Natural killer cell (primary cell): ENCODE results near the gene NSMCE1. TPM values are rescaled to one million over a fixed set of nuclear protein-coding genes. Genes with fewer than 3 reads are reported as not detected.
A peak's percentile ranks its signal among the peaks of the same experiment; 100 is the strongest.

ENCODE experiments used
- ATAC-seq, 3 donors: fragments of 150-1000 bp in 2 of 3; fragments of 200-7000 bp in 1 of 3; cut with Tn5 transposase; 1 replicate in 1 of 3; 2 replicates in 2 of 3; pipeline ENCODE4 v1.10.0; 2021; ENCODE audit warnings: mild to moderate bottlenecking in 2 of 3, moderate library complexity in 2 of 3
- DNase-seq, 2 donors: peaks; one replicate each; pipeline versions ENCODE4 v3.0.0 to v3.0.0-alpha.2; 2013 to 2021; ENCODE audit warnings: mixed read lengths in 1 of 2
- H3K27ac ChIP-seq: one replicate; pipeline ENCODE4 v1.5.1; 2013; ENCODE audit warnings: mild to moderate bottlenecking, low read length
- H3K27me3 ChIP-seq: one replicate; pipeline ENCODE4 v1.6.1; 2013; ENCODE audit warnings: low read length; ENCODE audit not compliant: control insufficient read depth, insufficient read depth
- H3K36me3 ChIP-seq: one replicate; pipeline ENCODE4 v1.6.1; 2013; ENCODE audit warnings: low read length; ENCODE audit not compliant: control insufficient read depth, insufficient read depth
- H3K4me1 ChIP-seq: one replicate; pipeline ENCODE4 v1.6.1; 2013; ENCODE audit warnings: low read length; ENCODE audit not compliant: control insufficient read depth, insufficient read depth
- H3K4me3 ChIP-seq: one replicate; pipeline ENCODE4 v1.5.1; 2013; ENCODE audit warnings: low read length
- H3K9me3 ChIP-seq: one replicate; pipeline ENCODE4 v1.6.1; 2013; ENCODE audit warnings: low read length; ENCODE audit not compliant: control insufficient read depth, insufficient read depth
- H3K27ac Mint-ChIP-seq, 2 donors: one replicate each; pipeline ENCODE4 v1.8.0; 2022; ENCODE audit warnings: mild to moderate bottlenecking in 2 of 2, mixed read lengths in 2 of 2, moderate library complexity in 1 of 2
- H3K27me3 Mint-ChIP-seq, 2 donors: one replicate each; pipeline ENCODE4 v1.8.0; 2022; ENCODE audit warnings: low read depth in 2 of 2, mixed read lengths in 2 of 2
- H3K36me3 Mint-ChIP-seq: one replicate; pipeline ENCODE4 v1.8.0; 2022; ENCODE audit warnings: mixed read lengths
- H3K4me1 Mint-ChIP-seq, 2 donors: one replicate each; pipeline ENCODE4 v1.8.0; 2022; ENCODE audit warnings: mixed read lengths in 2 of 2
- H3K4me3 Mint-ChIP-seq: one replicate; pipeline ENCODE4 v1.8.0; 2022; ENCODE audit warnings: mild to moderate bottlenecking, moderate library complexity, mixed read lengths
- H3K9me3 Mint-ChIP-seq, 2 donors: one replicate each; pipeline ENCODE4 v1.8.0; 2022; ENCODE audit warnings: mixed read lengths in 2 of 2
- CTCF ChIP-seq: fragments of 200-600 bp; IDR thresholded peaks from one replicate; pipeline ENCODE4 v1.8.0; 2022; ENCODE audit warnings: antibody characterized with exemption
- WGBS: methylation state at CpG from one replicate; pipeline ENCODE4 v1.1.7; 2013; ENCODE audit warnings: missing lambda C conversion rate; ENCODE audit not compliant: insufficient coverage; 5-methylcytosine and 5-hydroxymethylcytosine counted together
- intact Hi-C: fragments of 100-400 bp; cut with micrococcal nuclease; formaldehyde crosslinking; loops from one replicate; pipeline ENCODE4 v1.14.2; 2022
- total RNA-seq, 4 donors: library from RNA; stranded (reverse); fragments of 120-200 nt in 1 of 4; gene quantifications; one replicate each; pipeline versions ENCODE4 v1.2.3 to v1.2.4, GENCODE V29; 2013 to 2022

The NSMCE1 gene
- total RNA-seq, 3 donors from 2014 or later (not counting 1 experiment from before 2014, with no cell fraction given) = 29.4 to 42.7 (median 37.7) TPM

GRCh38 chr16:27235055-27235937 is 33.3 kb downstream of the NSMCE1 start:
- no peaks in the 10 kb centered on the region for H3K36me3 Mint-ChIP-seq
- Histone ChIP-seq H3K27me3 (no peaks in the 10 kb centered on the region), H3K27ac (peak overlapping the region; percentile 99), H3K36me3 (peaks cover 3% of the 10 kb centered on the region), H3K9me3 (no peaks in the 10 kb centered on the region), H3K4me1 (peaks cover 98% of the 10 kb centered on the region), H3K4me3 (no peak overlapping the region)
- ATAC-seq (peak; percentile 43 to 68 (median 52)), DNase-seq (peak; percentile 66 to 97)
- H3K4me1 Mint-ChIP-seq = peaks cover 75 to 77% of the 10 kb centered on the region in 2 donors
- intact Hi-C loops = loop anchor here (2.0 kb wide), 3 partner anchors 20 to 166 kb away; no protein-coding TSS in a partner anchor
- peak overlapping the region; percentile 94 to 100 for H3K27ac Mint-ChIP-seq
- H3K4me3 Mint-ChIP-seq = peak overlapping the region; percentile 85
- no peaks in the 10 kb centered on the region for H3K9me3 Mint-ChIP-seq
- TF ChIP-seq CTCF = peak; percentile 90
- H3K27me3 Mint-ChIP-seq = no peaks in the 10 kb centered on the region
- WGBS = 6% methylated on average over 23 of the region's 23 CpGs

DNA sequence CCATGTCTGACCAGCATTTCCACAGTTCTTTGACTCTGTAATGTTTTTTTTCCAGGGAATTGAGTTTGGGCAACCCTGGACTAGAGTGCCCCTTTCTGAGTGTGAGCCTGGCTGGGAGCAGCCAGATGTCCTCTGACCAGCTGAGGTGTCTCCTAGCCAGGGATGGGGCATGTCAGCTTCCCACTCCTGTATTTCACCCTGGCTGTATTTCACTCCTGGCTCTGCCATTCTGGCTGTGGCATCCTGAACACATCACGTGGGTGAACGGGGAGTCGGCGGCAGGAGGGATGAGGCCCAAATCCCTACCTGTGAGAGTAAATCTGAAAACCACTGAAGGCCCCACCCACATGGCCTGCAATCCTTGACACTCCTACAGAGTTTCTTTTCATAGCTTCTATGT is 34.0 kb downstream of the NSMCE1 start:
- H3K36me3 Mint-ChIP-seq = no peaks in the 10 kb centered on the region
- peaks cover 70 to 78% of the 10 kb centered on the region in 2 donors for H3K4me1 Mint-ChIP-seq
- no peaks in the 10 kb centered on the region for H3K9me3 ChIP-seq
- peak overlapping the region; percentile 94 to 100 for H3K27ac Mint-ChIP-seq
- H3K4me3 ChIP-seq = no peak overlapping the region
- intact Hi-C loops = loop anchor here (2.0 kb wide), 3 partner anchors 20 to 166 kb away; no protein-coding TSS in a partner anchor
- DNase-seq (no peak), ATAC-seq (no peak)
- H3K9me3 Mint-ChIP-seq = no peaks in the 10 kb centered on the region
- 2% methylated on average over 4 of the region's 4 CpGs for WGBS
- no peak for TF ChIP-seq CTCF
- peaks cover 3% of the 10 kb centered on the region for H3K36me3 ChIP-seq
- peaks cover 100% of the 10 kb centered on the region for H3K4me1 ChIP-seq
- peak overlapping the region; percentile 85 for H3K4me3 Mint-ChIP-seq
- H3K27me3 ChIP-seq = no peaks in the 10 kb centered on the region
- H3K27me3 Mint-ChIP-seq = no peaks in the 10 kb centered on the region
- peak overlapping the region; percentile 99 for H3K27ac ChIP-seq

DNA sequence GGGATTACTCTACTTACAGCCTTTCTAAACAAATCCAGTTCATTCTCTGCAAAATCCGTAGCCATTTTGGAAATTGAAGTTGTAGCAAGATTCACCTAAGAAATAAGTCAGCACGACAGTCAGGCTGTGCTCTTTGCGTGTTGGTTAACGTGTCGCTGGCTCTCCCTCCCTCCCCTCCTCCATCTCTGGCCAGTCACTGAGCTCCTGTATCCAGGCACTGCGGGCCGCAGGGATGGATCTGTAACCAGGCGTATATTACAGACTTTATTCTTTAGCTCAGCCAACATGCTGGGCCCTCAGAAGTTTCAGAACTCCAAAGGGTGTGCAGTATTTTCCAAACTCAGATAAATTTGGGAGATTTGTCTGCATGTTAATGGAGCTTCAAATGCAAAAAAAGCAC is 34.4 kb downstream of the NSMCE1 start:
- ATAC-seq (no peak), DNase-seq (no peak)
- TF ChIP-seq CTCF = no peak
- Mint-ChIP-seq H3K27me3 (no peaks in the 10 kb centered on the region), H3K4me1 (peaks cover 68 to 74% of the 10 kb centered on the region in 2 donors), H3K9me3 (no peaks in the 10 kb centered on the region), H3K4me3 (no peak overlapping the region), H3K36me3 (no peaks in the 10 kb centered on the region), H3K27ac (peak overlapping the region; percentile 94 to 100)
- no peaks in the 10 kb centered on the region for H3K27me3 ChIP-seq
- intact Hi-C loops = loop anchor here (2.0 kb wide), 3 partner anchors 21 to 167 kb away; no protein-coding TSS in a partner anchor
- WGBS = 92% methylated on average over 8 of the region's 8 CpGs
- H3K4me3 ChIP-seq = no peak overlapping the region
- peak overlapping the region; percentile 99 for H3K27ac ChIP-seq
- H3K36me3 ChIP-seq = peaks cover 3% of the 10 kb centered on the region
- no peaks in the 10 kb centered on the region for H3K9me3 ChIP-seq
- H3K4me1 ChIP-seq = peaks cover 100% of the 10 kb centered on the region
